Inflammatory macrophage treated with lipopolysaccharide for 4 hours (primary cell): ENCODE results near the gene HTRA1.

ENCODE experiments used
- DNase-seq: peaks from one replicate; pipeline ENCODE4 v3.0.0-alpha.2; 2020

The HTRA1 gene

GRCh38 chr10:122497241-122497640, 35.9 kb downstream of the HTRA1 start:
- DNase-seq, result no peak

DNA sequence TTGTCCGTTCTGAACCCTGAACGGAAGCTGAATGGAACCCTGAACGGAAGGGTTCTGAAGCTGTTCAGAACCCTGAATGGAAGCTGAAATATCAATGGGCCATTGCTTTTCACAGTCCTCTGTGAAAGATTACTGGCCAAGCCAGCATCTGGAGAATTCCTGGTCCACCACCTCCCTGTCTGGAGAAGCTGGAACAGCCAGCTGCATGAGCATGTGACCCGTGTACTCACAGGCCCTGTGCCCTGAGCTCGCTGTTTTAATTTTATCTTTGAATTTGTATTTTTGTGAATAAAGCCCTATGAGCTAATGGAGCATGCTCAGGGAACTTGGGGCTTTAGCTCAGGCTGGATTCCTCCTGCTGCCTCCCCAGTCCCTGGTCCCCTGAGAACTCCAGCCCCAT, 37.2 kb downstream of the HTRA1 start:
- no peak for DNase-seq

DNA sequence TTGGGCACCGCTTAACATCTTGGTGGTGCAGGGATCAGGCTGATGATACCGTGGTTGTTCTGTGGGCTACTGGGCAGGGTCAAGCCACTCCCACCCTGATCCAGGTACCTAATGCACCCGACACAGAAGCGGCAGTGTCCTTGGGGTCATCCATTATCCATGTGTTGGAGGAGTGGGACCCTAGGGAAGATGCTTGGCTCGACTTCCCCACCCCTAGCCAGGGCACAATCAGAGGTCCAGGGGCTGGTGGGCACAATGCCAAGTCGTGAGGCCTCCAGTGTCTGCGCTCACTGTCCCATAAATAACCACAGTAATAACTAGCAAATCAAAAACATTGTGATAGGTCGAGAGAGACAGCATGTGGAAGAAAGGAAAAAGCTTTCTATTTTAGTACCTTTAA, 37.7 kb downstream of the HTRA1 start:
- no peak for DNase-seq

DNA sequence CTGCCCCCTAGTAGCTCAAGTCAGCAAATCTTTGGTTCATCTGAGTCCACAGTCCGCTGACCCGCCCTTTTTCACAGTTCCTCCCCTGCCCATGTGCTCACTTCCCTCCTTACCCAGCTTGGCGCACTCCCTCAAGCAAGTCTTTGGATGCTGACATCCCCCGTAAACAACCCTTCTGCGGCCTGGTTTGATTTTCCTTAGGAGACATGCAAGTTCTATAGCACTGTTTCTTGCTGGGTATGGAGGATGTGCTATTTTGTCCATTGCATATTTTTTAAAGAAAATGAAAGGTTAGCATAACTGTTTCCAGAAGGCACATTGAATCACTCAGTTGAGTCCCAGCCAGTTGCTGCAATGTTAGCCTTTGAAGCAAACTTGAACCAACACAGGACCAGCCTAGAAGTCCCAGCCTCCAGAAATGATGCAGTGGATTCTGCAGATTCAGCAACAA, 38.2 kb downstream of the HTRA1 start:
- no peak for DNase-seq

DNA sequence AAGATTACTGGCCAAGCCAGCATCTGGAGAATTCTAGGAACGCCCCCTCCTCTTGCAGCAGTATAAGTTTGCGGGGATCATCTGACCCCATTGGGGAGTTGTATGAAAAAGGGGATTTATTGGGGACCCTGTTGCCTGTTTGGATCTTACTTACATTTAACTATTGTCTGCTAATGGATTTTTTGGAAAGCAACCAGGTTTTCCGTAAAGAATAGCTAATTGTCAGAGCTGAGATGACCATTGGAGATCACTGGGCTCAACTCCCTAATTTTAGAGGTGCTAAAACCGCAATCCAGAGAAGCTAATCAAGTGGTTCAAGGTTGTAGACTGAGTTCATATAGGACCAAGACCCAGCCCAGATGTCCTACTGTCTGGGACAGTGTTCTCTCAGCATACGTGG, 38.8 kb downstream of the HTRA1 start:
- no peak for DNase-seq

DNA sequence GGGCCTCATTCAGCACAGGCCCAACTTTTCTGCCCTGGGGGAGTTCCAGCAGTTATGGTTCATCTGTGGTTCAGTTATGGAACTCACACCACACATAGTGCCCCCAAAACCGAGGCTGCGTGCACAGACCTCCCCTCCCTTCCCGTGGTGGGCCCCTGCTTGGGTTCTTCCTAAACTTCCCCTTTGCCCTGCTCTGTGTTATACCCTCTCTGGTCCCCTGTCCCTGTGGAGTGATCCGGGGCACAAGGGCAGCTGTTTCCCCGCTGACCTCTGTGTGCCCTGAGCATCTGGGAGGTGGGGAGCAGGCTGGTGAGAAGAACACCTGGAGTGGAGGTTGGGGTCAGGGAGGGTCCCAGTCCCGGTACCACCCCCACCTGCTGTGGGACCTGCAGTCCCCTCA, 39.4 kb downstream of the HTRA1 start:
- DNase-seq, result no peak

DNA sequence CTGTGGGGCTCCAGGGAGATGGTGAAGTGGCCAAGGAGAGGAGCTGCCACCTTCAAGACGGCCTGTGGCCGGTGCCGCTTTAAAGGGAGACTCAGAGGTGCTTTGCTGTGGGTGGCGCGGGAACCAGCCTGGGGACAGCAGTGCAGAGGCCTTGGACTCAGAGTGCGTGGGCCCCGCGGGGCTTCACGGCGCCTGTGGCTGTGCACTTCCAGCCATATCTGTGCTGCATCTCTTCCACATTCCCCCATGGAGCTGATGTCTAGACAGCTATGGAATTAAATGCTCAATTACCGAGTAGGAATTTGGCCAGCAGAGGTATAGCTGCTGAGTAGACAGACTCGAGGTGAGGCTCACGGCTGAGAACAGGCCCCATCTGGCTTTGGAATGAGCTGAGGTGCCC, 41.7 kb downstream of the HTRA1 start:
- DNase-seq, result no peak

GRCh38 chr10:122503886-122504609, 42.7 kb downstream of the HTRA1 start:
- DNase-seq, result no peak

GRCh38 chr10:122504610-122504950, 43.2 kb downstream of the HTRA1 start:
- DNase-seq, result no peak

DNA sequence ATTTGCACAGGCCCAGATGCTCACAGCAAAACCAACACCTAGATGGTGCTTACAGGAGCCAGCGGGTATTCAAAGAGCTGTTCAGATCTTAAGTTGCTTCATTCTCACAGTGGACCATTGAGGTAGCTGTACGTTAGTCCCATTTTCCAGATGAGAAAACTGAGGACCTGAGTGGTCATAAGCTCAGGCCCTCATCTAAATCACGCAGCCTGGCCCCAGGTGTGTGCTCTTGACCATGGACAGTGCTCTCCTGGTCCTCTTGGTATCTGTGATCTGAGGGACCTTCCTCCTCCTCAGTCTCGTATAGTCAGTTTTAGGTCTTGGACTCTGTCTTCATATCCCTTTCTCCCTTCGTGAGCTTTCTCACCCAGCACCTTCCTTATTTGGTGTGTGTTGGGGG, 43.7 kb downstream of the HTRA1 start:
- DNase-seq, result no peak

DNA sequence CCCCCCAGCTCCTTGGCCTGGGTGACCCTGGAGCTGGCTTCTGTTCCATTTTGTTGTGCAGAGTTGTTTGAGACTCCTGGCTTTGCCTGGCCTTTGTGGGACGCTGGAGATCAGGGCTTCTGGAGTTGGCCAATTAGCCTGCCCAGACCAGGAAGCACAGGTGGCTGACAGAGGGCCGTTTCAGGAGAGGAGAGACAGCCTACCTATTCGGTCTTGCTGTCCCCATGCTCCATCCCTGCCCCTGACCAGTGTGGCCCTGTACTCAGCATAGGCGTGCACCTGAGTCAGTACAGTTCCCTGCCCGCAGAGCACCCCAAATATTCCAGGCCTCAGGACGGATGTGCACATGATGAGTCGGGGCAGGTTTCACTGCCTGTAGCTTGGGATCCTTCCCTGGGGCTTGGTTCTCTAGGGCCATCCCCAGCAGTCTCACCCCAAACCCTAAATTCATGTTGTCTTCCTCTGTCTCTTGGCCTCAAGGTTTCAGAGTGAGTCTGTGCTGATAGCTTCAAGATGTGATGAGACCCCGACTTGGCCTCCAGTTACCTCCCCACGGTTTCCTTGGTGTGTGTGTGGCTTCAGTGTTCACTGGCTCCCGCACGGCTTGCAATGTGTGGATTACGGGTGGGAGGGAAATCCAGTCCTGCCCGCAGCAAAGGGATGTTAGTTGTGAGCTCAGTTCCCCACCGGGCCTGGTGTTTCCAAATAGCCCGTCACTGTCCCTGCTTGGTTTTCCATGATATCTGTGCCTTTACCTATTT, 44.7 kb downstream of the HTRA1 start:
- no peak for DNase-seq

DNA sequence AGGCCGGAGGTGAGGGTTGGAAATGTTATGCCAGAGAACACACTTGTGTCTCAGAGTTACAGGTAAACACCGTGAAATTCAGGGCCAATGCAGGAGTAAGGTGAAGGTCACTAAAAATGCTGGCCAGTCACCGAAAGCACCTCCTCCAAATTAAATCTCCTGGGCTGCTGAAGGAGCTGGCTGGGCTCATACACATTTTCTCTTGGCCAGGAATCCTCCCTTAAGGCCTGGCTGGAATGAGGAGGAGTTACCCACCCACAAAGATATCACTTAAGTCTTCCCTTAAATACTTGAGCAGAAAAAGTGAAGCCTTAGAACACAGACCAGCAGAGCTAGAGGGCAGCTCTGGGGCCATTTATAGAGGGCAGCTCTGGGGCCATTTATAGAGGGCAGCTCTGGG, 46.3 kb downstream of the HTRA1 start:
- DNase-seq, result no peak

DNA sequence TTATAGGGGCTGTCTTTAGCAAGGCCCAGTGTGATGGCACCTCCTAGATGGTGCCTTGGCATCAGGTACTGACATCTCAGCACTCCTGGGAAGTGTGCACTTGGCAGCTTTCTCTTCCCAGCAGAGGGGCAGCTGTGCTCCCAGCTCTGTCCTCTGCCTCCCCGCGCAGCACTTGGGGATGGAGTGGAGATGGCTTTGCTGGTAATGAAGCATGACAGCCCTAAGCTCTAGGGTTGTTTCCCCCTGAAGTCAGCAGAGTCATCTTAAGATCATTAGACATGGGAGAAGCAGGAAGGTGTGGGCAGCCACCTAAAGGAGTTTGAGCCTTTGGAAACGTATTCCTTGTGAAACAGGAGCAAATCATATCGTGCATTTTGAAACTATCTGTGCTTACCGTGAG, 46.7 kb downstream of the HTRA1 start:
- no peak for DNase-seq

GRCh38 chr10:122509323-122509722, 48.0 kb downstream of the HTRA1 start:
- no peak for DNase-seq

GRCh38 chr10:122510326-122510725, 49.0 kb downstream of the HTRA1 start:
- no peak for DNase-seq

- no peak for DNase-seq
Observed at GRCh38 chr10:122510736-122511135, 49.4 kb downstream of the HTRA1 start.

GRCh38 chr10:122513053-122513452, 51.7 kb downstream of the HTRA1 start:
- peak; percentile 10 for DNase-seq

DNA sequence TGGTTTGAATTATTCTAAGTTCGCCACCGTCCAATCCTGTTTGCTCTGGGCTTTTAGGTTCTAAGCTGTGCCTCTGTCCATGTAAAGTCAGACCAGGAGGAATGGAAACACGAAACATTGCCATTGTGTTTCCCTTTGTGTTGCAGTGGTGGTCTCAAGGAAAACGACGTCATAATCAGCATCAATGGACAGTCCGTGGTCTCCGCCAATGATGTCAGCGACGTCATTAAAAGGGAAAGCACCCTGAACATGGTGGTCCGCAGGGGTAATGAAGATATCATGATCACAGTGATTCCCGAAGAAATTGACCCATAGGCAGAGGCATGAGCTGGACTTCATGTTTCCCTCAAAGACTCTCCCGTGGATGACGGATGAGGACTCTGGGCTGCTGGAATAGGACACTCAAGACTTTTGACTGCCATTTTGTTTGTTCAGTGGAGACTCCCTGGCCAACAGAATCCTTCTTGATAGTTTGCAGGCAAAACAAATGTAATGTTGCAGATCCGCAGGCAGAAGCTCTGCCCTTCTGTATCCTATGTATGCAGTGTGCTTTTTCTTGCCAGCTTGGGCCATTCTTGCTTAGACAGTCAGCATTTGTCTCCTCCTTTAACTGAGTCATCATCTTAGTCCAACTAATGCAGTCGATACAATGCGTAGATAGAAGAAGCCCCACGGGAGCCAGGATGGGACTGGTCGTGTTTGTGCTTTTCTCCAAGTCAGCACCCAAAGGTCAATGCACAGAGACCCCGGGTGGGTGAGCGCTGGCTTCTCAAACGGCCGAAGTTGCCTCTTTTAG, 52.9 kb downstream of the HTRA1 start:
- no peak for DNase-seq

- no peak for DNase-seq
Observed at GRCh38 chr10:122515022-122515424, 53.7 kb downstream of the HTRA1 start.

GRCh38 chr10:122515588-122516231, 54.4 kb downstream of the HTRA1 start:
- DNase-seq, result no peak

DNA sequence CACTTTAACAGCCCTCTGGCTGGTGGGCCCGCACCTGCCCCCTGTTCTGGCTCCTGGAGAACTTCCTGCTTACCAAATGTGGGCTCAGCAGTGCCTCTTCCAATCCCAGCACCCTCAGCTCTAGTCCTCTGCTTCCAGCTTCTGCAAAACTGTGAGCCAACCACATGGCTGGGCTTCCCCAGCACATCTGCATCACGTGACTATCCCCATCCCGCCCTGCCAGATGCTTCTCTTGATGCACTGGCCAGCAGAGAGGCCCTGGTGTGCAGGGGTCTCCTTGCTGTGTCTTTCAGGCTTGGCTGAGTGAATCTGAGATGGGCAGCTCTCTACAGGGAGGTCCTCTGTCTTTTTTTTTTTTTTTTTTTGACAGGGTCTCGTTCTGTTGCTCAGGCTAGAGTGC, 55.4 kb downstream of the HTRA1 start:
- DNase-seq, result no peak

- DNase-seq, result no peak
Observed at GRCh38 chr10:122519144-122519543, 57.8 kb downstream of the HTRA1 start.

DNA sequence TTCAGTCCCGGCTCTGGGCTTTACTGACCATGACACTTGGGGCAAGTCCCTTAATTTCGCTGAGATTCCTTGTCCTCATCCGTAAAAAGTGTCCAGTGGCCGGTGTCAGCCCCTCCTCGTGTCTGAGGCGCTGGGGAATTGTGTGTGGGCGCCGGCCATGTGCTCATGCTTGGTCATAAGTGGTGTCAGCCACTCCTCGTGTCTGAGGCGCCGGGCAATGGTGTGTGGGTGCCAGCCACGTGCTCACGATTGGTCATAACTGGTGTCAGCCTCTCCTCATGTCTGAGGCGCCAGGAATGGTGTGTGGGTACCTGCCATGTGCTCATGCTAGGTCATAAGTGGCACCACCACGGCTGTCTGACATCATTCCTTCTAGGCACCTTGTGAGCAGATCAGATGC, 58.5 kb downstream of the HTRA1 start:
- DNase-seq, result no peak
